Stomach (tissue), 9 donors: ENCODE data around the gene WASF1. TPM values are rescaled to one million over a fixed set of nuclear protein-coding genes. Genes with fewer than 3 reads are reported as not detected.

Experiments
- DNase-seq, 2 donors: peaks; one replicate each; pipeline versions ENCODE4 v3.0.0 to v3.0.0-alpha.2; 2013 to 2019
- H3K27ac ChIP-seq, 5 donors: fragments of 200-600 bp in 4 of 5; sonication (generic) in 4 of 5; one replicate each; pipeline ENCODE4 v1.5.1; 2013 to 2019; ENCODE audit warnings: mild to moderate bottlenecking in 1 of 5, moderate library complexity in 1 of 5
- H3K27me3 ChIP-seq, 3 donors: fragments of 200-600 bp; sonication (generic); one replicate each; pipeline ENCODE4 v1.5.1; 2017 to 2019; ENCODE audit warnings: mixed run types in 1 of 3
- H3K36me3 ChIP-seq, 4 donors: fragments of 200-600 bp; sonication (generic); 1 replicate in 3 of 4; 2 replicates in 1 of 4; pipeline ENCODE4 v1.5.1; 2016 to 2019
- H3K4me1 ChIP-seq, 4 donors: fragments of 200-600 bp; sonication (generic); one replicate each; pipeline ENCODE4 v1.5.1; 2016 to 2019
- H3K4me3 ChIP-seq, 4 donors: fragments of 200-600 bp; sonication (generic) in 3 of 4; one replicate each; pipeline ENCODE4 v1.5.1; 2016 to 2019; ENCODE audit warnings: mild to moderate bottlenecking in 1 of 4
- H3K9me3 ChIP-seq, 4 donors: fragments of 200-600 bp; sonication (generic); one replicate each; pipeline ENCODE4 v1.5.1; 2016 to 2019
- CTCF ChIP-seq, 7 experiments: fragments of 450-650 bp in 4 of 7; fragments of 200-600 bp in 3 of 7; sonication (generic) in 3 of 7; IDR thresholded peaks; one replicate each; pipeline ENCODE4 v1.5.1; 2016 to 2019; ENCODE audit warnings: antibody characterized with exemption in 7 of 7, control low read depth in 2 of 7, mild to moderate bottlenecking in 1 of 7
- EP300 ChIP-seq: sonication (generic); formaldehyde crosslinking; IDR thresholded peaks from one replicate; pipeline ENCODE4 v1.6.1; 2017; ENCODE audit warnings: antibody characterized with exemption
- POLR2A ChIP-seq, 4 donors: fragments of 450-650 bp; IDR thresholded peaks; one replicate each; pipeline ENCODE4 v1.6.1; 2016; ENCODE audit warnings: antibody characterized with exemption in 4 of 4, control low read depth in 2 of 4, mild to moderate bottlenecking in 1 of 4, moderate library complexity in 1 of 4
- POLR2AphosphoS5 ChIP-seq, 3 donors: sonication (generic); formaldehyde crosslinking; IDR thresholded peaks; one replicate each; pipeline ENCODE4 v1.6.1; 2016; ENCODE audit warnings: antibody characterized with exemption in 3 of 3
- WGBS, 5 donors: extraction: QIAGEN DNeasy Blood & Tissue Kit in 3 of 5; methylation state at CpG; one replicate each; pipeline versions ENCODE4 v1.1.5 to v1.1.7; 2013 to 2018; 5-methylcytosine and 5-hydroxymethylcytosine counted together
- intact Hi-C: fragments of 100-400 bp; cut with DNase I; formaldehyde crosslinking; loops from one replicate; pipeline ENCODE4 v1.15.1; 2023; ENCODE audit warnings: low total_unique reads
- polyA plus RNA-seq, 3 donors: library from polyadenylated mRNA; stranded (reverse); fragments of 200-250 nt; gene quantifications; one replicate each; pipeline ENCODE4 v1.2.3, GENCODE V29; 2013
- total RNA-seq, 5 donors: library from RNA; depleted of rRNA; stranded (reverse); fragments of >200 nt; gene quantifications; one replicate each; pipeline versions ENCODE4 v1.1.0 to v1.2.3, GENCODE V29; 2014 to 2016
- donor health status: healthy with polysubstance abuse.
- donor health status: Bipolar disorder and iron deficiency.
- donor health status: healthy.

The WASF1 gene
- total and polyA plus RNA-seq, 8 donors = 0.58 to 17.0 (median 6.0) TPM

GRCh38 chr6:110063594-110064263 lies 115.7 kb downstream of the WASF1 start:
- Histone ChIP-seq H3K36me3 (no peaks in the 10 kb centered on the region), H3K4me1 (no peaks in the 10 kb centered on the region), H3K27ac (no peak overlapping the region), H3K4me3 (no peak overlapping the region), H3K9me3 (no peaks in the 10 kb centered on the region), H3K27me3 (peaks cover 0 to 29% (median 3%) of the 10 kb centered on the region in 3 donors)
- 55 to 69% (median 64%) methylated on average over 6 of the region's 6 CpGs for WGBS, 5 donors
- TF ChIP-seq POLR2AphosphoS5 (IDR thresholded peaks at IDR 0.05) (no peak), POLR2A (IDR thresholded peaks at IDR 0.05) (no peak), EP300 (no peak), CTCF (IDR thresholded peaks at IDR 0.05) (no peak)
- intact Hi-C loops = no loop called here
- DNase-seq = no peak

GRCh38 chr6:110055387-110055735 lies 124.1 kb downstream of the WASF1 start:
- no peak for TF ChIP-seq POLR2AphosphoS5 (IDR thresholded peaks at IDR 0.05)
- WGBS, 5 donors = 67 to 81% (median 74%) methylated on average over 3 of the region's 3 CpGs
- H3K4me1 ChIP-seq = peaks cover 0 to 9% (median 0%) of the 10 kb centered on the region in 4 donors
- DNase-seq = no peak
- H3K9me3 ChIP-seq = no peaks in the 10 kb centered on the region
- H3K27me3 ChIP-seq = peaks cover 0 to 5% (median 1%) of the 10 kb centered on the region in 3 donors
- H3K27ac ChIP-seq = no peak overlapping the region
- H3K36me3 ChIP-seq = no peaks in the 10 kb centered on the region
- intact Hi-C loops = loop anchor here (10.0 kb wide), 1 partner anchor 339 kb away; no protein-coding TSS in a partner anchor
- H3K4me3 ChIP-seq = no peak overlapping the region

- 85 to 88% (median 86%) methylated on average over 15 of the region's 15 CpGs for WGBS, 5 donors
- Histone ChIP-seq H3K27me3 (peaks cover 0 to 5% (median 0%) of the 10 kb centered on the region in 3 donors), H3K4me1 (peaks cover 0 to 9% (median 0%) of the 10 kb centered on the region in 4 donors), H3K27ac (no peak overlapping the region), H3K4me3 (no peak overlapping the region), H3K36me3 (no peaks in the 10 kb centered on the region), H3K9me3 (no peaks in the 10 kb centered on the region)
- intact Hi-C loops = loop anchor here (5.0 to 10.0 kb wide), 2 partner anchors 340 to 528 kb away; no protein-coding TSS in a partner anchor
- DNase-seq = no peak
- TF ChIP-seq POLR2A (IDR thresholded peaks at IDR 0.05) (no peak), POLR2AphosphoS5 (IDR thresholded peaks at IDR 0.05) (no peak), CTCF (IDR thresholded peaks at IDR 0.05) (no peak), EP300 (no peak)
Observed at GRCh38 chr6:110054664-110055386, 124.6 kb downstream of the WASF1 start.

- Histone ChIP-seq H3K9me3 (no peaks in the 10 kb centered on the region), H3K27me3 (peaks cover 0 to 5% (median 0%) of the 10 kb centered on the region in 3 donors), H3K36me3 (no peaks in the 10 kb centered on the region), H3K27ac (no peak overlapping the region), H3K4me1 (peaks cover 0 to 9% (median 0%) of the 10 kb centered on the region in 4 donors), H3K4me3 (no peak overlapping the region)
- intact Hi-C loops = loop anchor here (5.0 to 10.0 kb wide), 2 partner anchors 341 to 526 kb away; no protein-coding TSS in a partner anchor
- peak in 1 of 2 donors; percentile 83 for DNase-seq
- TF ChIP-seq EP300 = no peak
- no peak for TF ChIP-seq POLR2AphosphoS5 (IDR thresholded peaks at IDR 0.05)
- no peak for TF ChIP-seq POLR2A (IDR thresholded peaks at IDR 0.05)
- TF ChIP-seq CTCF (IDR thresholded peaks at IDR 0.05) = peak in 5 of 7 experiments; percentile 30 to 61 (median 45)
- 11 to 16% (median 13%) methylated on average over 5 of the region's 5 CpGs for WGBS, 5 donors
Observed at GRCh38 chr6:110053395-110054240, 125.9 kb downstream of the WASF1 start.
